K562 (cell line): ENCODE results near the gene ARL16. TPM values are rescaled to one million over a fixed set of nuclear protein-coding genes. Genes with fewer than 3 reads are reported as not detected.

Experiments
- ASH1L ChIP-seq: fragments of 450-650 bp; IDR thresholded peaks from 2 replicates; pipeline ENCODE4 v1.6.1; 2018; ENCODE audit warnings: borderline replicate concordance, mild to moderate bottlenecking, low read depth; ENCODE audit not compliant: partially characterized antibody
- CAMTA2 ChIP-seq: fragments of 250-450 bp; sonication (Bioruptor Pico); conservative IDR thresholded peaks from 2 replicates; pipeline ENCODE4 v1.5.1; 2022
- NCOA4 ChIP-seq: fragments of 450-650 bp; IDR thresholded peaks from 2 replicates; pipeline ENCODE4 v1.6.1; 2018; ENCODE audit warnings: mild to moderate bottlenecking; ENCODE audit not compliant: partially characterized antibody
- OTX1 ChIP-seq: fragments of 450-650 bp; formaldehyde crosslinking; IDR thresholded peaks from 2 replicates; pipeline ENCODE4 v1.4.0; 2022; ENCODE audit warnings: mild to moderate bottlenecking
- RHOXF2B ChIP-seq: fragments of 250-450 bp; sonication (Bioruptor Pico); conservative IDR thresholded peaks from 2 replicates; pipeline ENCODE4 v1.5.1; 2021
- SMARCA4 ChIP-seq: fragments of 450-650 bp; IDR thresholded peaks from 2 replicates; pipeline ENCODE4 v1.6.1; 2016
- SUPT5H ChIP-seq: fragments of 450-650 bp; IDR thresholded peaks from 2 replicates; pipeline ENCODE4 v1.6.1; 2016
- XRCC3 ChIP-seq: fragments of 450-650 bp; IDR thresholded peaks from 2 replicates; pipeline ENCODE4 v1.6.1; 2017; ENCODE audit warnings: mild to moderate bottlenecking, moderate library complexity
- ZNF12 ChIP-seq: sonication (generic); formaldehyde crosslinking; IDR thresholded peaks from 2 replicates; pipeline ENCODE4 v1.4.0; 2020; ENCODE audit warnings: mild to moderate bottlenecking, missing genetic modification reagents
- ZNF217 ChIP-seq: sonication (generic); formaldehyde crosslinking; IDR thresholded peaks from 2 replicates; pipeline ENCODE4 v1.8.0; 2022; ENCODE audit warnings: mild to moderate bottlenecking, missing genetic modification reagents
- ZNF280A ChIP-seq: fragments of 450-650 bp; IDR thresholded peaks from 2 replicates; pipeline ENCODE4 v1.6.1; 2018; ENCODE audit warnings: mild to moderate bottlenecking, low read depth; ENCODE audit not compliant: partially characterized antibody
- ZNF431 ChIP-seq: sonication (generic); formaldehyde crosslinking; IDR thresholded peaks from 2 replicates; pipeline ENCODE4 v1.8.0; 2022; ENCODE audit warnings: mild to moderate bottlenecking, missing genetic modification reagents
- ZNF551 ChIP-seq: fragments of 250-450 bp; sonication (Bioruptor Pico); IDR thresholded peaks from 2 replicates; pipeline ENCODE4 v1.5.0; 2021; ENCODE audit warnings: mild to moderate bottlenecking, moderate library complexity
- ZNF695 ChIP-seq: fragments of 450-650 bp; formaldehyde crosslinking; IDR thresholded peaks from 2 replicates; pipeline ENCODE4 v1.4.0; 2020; ENCODE audit warnings: mild to moderate bottlenecking, moderate library complexity
- polyA plus RNA-seq, 8 experiments: library from polyadenylated mRNA; depleted of rRNA in 4 of 8; stranded (reverse) in 5 of 8; unstranded in 3 of 8; fragments of >200 nt; fragmentation: Nextera tagmentation in 2 of 8; fragmentation: Illumina TruSeq in 1 of 8; extraction: Ambion mirVana in 2 of 8; extraction: Trizol in 1 of 8; gene quantifications; 2 replicates each; pipeline versions ENCODE4 v1.2.1 to v1.2.3, GENCODE V29; 2011 to 2014; ENCODE audit warnings: inconsistent platforms in 1 of 8, missing spikeins in 1 of 8
- total RNA-seq, 7 experiments: library from RNA; depleted of rRNA in 6 of 7; stranded (reverse); fragments of >200 nt in 6 of 7; fragmentation: Illumina TruSeq in 2 of 7; extraction: Trizol in 2 of 7; gene quantifications; 2 replicates each; pipeline versions ENCODE4 v1.2.1 to v1.2.3, GENCODE V29; 2011 to 2021; ENCODE audit warnings: low replicate concordance in 1 of 7
- TF ChIP-seq, protein P1 (sequence below): fragments of 250-450 bp; sonication (Bioruptor Pico); IDR thresholded peaks from 2 replicates; pipeline ENCODE4 v1.5.0; 2021
- TF ChIP-seq, protein P2 (sequence below): fragments of 450-650 bp; IDR thresholded peaks from 2 replicates; pipeline ENCODE4 v1.6.1; 2016; ENCODE audit warnings: missing biosample characterization, missing genetic modification characterization
- TF ChIP-seq, protein P3 (sequence below): fragments of 450-650 bp; IDR thresholded peaks from 2 replicates; pipeline ENCODE4 v1.7.1; 2018; ENCODE audit warnings: mild to moderate bottlenecking, low read depth; ENCODE audit not compliant: partially characterized antibody
- TF ChIP-seq, protein P4 (sequence below): sonication (generic); formaldehyde crosslinking; IDR thresholded peaks from 2 replicates; pipeline ENCODE4 v1.9.0; 2022; ENCODE audit warnings: mild to moderate bottlenecking, missing genetic modification reagents
- TF ChIP-seq, protein P5 (sequence below), 2 experiments: fragments of 450-650 bp; conservative IDR thresholded peaks; 2 replicates each; pipeline ENCODE4 v1.6.1; 2017; ENCODE audit warnings: mild to moderate bottlenecking in 2 of 2, moderate library complexity in 2 of 2

The ARL16 gene
- total and polyA plus RNA-seq, 9 of the 15 experiments (the other 6 are each of a cell fraction or from before 2014, with no cell fraction given), result 5.4 to 32.4 (median 22.6) TPM

DNA sequence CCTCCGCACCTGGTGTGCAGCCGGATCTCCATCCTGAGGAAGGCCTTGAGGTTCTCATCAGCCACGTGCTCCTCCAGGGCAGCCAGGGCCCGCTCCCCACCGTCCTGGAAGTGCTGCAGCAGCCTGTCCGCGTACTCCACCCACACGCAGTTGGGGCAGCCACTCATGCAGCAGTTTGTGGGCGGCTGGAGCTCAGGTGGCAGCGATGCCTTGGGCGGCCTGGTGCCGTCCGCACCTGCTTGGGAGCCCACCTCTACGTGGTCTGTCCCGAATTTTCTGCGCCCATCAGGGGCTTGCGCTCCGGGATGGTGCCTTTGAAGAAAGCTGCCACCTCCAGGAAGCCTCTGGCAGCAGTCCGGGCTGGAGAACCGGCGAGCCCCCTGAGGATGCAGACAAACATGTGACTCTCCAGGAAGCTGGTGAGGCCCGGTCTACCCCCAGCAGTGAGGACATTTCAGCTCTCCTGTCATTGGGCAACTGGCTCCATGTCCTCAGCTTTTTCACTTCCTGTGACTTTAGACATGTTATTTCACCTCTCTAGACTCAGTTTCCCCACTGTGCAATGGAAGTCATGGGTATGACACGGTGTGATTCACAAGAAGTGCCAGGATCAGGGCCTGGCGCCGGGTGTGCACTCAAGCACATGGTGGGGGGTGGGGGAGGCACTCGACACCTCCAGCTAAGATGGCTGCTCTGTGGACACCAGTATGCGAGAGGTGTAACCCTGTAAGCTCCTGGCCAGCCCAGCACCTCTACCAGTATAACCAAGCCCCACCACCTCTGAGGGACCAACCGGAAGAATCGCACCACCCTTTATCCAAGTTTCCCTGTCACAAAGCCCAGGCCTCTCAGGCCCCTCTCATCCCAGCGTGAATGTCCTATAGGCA lies 18.1 kb downstream of the ARL16 start (continued):
- TF ChIP-seq ZNF280A (no peak), ZNF695 (CRISPR knock-in tag) (0 out of 2 replicates have a peak, but pooled peaks have one; percentile 51), SMARCA4 (no peak), NCOA4 (no peak), ZNF431 (0 out of 2 replicates have a peak, but pooled peaks have one; percentile 25), SUPT5H (0 out of 2 replicates have a peak, but pooled peaks have one; percentile 27), RHOXF2B (CRISPR knock-in tag) (no peak), XRCC3 (no peak), ASH1L (no peak), ZNF12 (CRISPR knock-in tag) (no peak), CAMTA2 (CRISPR knock-in tag) (0 out of 2 replicates have a peak, but pooled peaks have one; percentile 59), ZNF217 (CRISPR knock-in tag) (no peak), OTX1 (CRISPR knock-in tag) (no peak), ZNF551 (CRISPR knock-in tag) (no peak)
- TF ChIP-seq, protein P1, sequence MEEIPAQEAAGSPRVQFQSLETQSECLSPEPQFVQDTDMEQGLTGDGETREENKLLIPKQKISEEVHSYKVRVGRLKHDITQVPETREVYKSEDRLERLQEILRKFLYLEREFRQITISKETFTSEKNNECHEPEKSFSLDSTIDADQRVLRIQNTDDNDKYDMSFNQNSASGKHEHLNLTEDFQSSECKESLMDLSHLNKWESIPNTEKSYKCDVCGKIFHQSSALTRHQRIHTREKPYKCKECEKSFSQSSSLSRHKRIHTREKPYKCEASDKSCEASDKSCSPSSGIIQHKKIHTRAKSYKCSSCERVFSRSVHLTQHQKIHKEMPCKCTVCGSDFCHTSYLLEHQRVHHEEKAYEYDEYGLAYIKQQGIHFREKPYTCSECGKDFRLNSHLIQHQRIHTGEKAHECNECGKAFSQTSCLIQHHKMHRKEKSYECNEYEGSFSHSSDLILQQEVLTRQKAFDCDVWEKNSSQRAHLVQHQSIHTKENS (CRISPR knock-in tag), result no peak
- TF ChIP-seq, protein P2, sequence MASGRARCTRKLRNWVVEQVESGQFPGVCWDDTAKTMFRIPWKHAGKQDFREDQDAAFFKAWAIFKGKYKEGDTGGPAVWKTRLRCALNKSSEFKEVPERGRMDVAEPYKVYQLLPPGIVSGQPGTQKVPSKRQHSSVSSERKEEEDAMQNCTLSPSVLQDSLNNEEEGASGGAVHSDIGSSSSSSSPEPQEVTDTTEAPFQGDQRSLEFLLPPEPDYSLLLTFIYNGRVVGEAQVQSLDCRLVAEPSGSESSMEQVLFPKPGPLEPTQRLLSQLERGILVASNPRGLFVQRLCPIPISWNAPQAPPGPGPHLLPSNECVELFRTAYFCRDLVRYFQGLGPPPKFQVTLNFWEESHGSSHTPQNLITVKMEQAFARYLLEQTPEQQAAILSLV (tag), result 0 out of 2 replicates have a peak, but pooled peaks have one; percentile 78
- TF ChIP-seq, protein P3, sequence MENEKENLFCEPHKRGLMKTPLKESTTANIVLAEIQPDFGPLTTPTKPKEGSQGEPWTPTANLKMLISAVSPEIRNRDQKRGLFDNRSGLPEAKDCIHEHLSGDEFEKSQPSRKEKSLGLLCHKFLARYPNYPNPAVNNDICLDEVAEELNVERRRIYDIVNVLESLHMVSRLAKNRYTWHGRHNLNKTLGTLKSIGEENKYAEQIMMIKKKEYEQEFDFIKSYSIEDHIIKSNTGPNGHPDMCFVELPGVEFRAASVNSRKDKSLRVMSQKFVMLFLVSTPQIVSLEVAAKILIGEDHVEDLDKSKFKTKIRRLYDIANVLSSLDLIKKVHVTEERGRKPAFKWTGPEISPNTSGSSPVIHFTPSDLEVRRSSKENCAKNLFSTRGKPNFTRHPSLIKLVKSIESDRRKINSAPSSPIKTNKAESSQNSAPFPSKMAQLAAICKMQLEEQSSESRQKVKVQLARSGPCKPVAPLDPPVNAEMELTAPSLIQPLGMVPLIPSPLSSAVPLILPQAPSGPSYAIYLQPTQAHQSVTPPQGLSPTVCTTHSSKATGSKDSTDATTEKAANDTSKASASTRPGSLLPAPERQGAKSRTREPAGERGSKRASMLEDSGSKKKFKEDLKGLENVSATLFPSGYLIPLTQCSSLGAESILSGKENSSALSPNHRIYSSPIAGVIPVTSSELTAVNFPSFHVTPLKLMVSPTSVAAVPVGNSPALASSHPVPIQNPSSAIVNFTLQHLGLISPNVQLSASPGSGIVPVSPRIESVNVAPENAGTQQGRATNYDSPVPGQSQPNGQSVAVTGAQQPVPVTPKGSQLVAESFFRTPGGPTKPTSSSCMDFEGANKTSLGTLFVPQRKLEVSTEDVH, result no peak
- TF ChIP-seq, protein P4, sequence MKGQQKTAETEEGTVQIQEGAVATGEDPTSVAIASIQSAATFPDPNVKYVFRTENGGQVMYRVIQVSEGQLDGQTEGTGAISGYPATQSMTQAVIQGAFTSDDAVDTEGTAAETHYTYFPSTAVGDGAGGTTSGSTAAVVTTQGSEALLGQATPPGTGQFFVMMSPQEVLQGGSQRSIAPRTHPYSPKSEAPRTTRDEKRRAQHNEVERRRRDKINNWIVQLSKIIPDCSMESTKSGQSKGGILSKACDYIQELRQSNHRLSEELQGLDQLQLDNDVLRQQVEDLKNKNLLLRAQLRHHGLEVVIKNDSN (CRISPR knock-in tag), result no peak
- TF ChIP-seq, protein P5, sequence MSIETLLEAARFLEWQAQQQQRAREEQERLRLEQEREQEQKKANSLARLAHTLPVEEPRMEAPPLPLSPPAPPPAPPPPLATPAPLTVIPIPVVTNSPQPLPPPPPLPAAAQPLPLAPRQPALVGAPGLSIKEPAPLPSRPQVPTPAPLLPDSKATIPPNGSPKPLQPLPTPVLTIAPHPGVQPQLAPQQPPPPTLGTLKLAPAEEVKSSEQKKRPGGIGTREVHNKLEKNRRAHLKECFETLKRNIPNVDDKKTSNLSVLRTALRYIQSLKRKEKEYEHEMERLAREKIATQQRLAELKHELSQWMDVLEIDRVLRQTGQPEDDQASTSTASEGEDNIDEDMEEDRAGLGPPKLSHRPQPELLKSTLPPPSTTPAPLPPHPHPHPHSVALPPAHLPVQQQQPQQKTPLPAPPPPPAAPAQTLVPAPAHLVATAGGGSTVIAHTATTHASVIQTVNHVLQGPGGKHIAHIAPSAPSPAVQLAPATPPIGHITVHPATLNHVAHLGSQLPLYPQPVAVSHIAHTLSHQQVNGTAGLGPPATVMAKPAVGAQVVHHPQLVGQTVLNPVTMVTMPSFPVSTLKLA (conservative IDR thresholded peaks at IDR 0.05), result peak; percentile 45 to 62
